Measurements from ENCODE around the gene DYNLL2. TPM values are rescaled to one million over a fixed set of nuclear protein-coding genes. Genes with fewer than 3 reads are reported as not detected.

The DYNLL2 gene
- total RNA-seq, 1 experiment from 2014 or later: 29.1 TPM

GRCh38 chr17:58144801-58145200 lies 61.6 kb downstream of the DYNLL2 start:
- BruUV-seq (replicated peaks): no TSS peak
- no peaks in the 10 kb centered on the region for H3K4me1 ChIP-seq (ENCODE audit: insufficient read depth, low read length, poor library complexity, severe bottlenecking)
- H3K36me3 ChIP-seq (ENCODE audit: insufficient read depth, low read length, poor library complexity, severe bottlenecking): no peaks in the 10 kb centered on the region
- intact Hi-C loops (cut with micrococcal nuclease; ENCODE audit: unreplicated experiment): no loop called here
- H3K27me3 ChIP-seq (replicated peaks; ENCODE audit: insufficient read depth, low read depth, low read length, poor library complexity): peaks cover 70% of the 10 kb centered on the region
- ChIA-PET CTCF (no interaction called here), POLR2A (ENCODE audit: low non-redundant PET) (no interaction called here)
- TF ChIP-seq EZH2 (IDR thresholded peaks at IDR 0.05; ENCODE audit: borderline replicate concordance, low read depth, low read length, poor library complexity, severe bottlenecking): no peak
- TF ChIP-seq CTCF (conservative IDR thresholded peaks at IDR 0.05; ENCODE audit: low read depth, low read length): no peak
- no peak for DNase-seq (ENCODE audit: low spot score)
- H3K4me3 ChIP-seq (ENCODE audit: low read depth, low read length, poor library complexity, severe bottlenecking): no peak overlapping the region
- H3K27ac ChIP-seq (ENCODE audit: low read depth, low read length, poor library complexity, severe bottlenecking): no peak overlapping the region
- peaks cover 30% of the 10 kb centered on the region for H3K9me3 ChIP-seq (ENCODE audit: low read depth, low read length, poor library complexity, severe bottlenecking)

Other genes with a start within 250 kb of the DYNLL2 start
- 94.2 and 100 TPM in 2 replicates for gene MRPS23, start 233.4 kb upstream of the DYNLL2 start, total RNA-seq (2021)
- gene CUEDC1, start 128.0 kb upstream of the DYNLL2 start, total RNA-seq (2021): 53.5 and 55.6 TPM in 2 replicates
- 75.7 and 77.7 TPM in 2 replicates for gene VEZF1, start 95.2 kb upstream of the DYNLL2 start, total RNA-seq (2021)
- 491 and 512 TPM in 2 replicates for gene SRSF1, start 76.2 kb upstream of the DYNLL2 start, total RNA-seq (2021)
- gene OR4D1, start 65.0 kb downstream of the DYNLL2 start, total RNA-seq (2021): not detected in 2 replicates
- not detected in 2 replicates for gene OR4D2, start 83.6 kb downstream of the DYNLL2 start, total RNA-seq (2021)
- gene EPX, start 109.3 kb downstream of the DYNLL2 start, total RNA-seq (2021): not detected in 2 replicates
- gene MKS1, start 135.8 kb downstream of the DYNLL2 start, total RNA-seq (2021): 28.1 and 38.7 TPM in 2 replicates
- 0.34 TPM in 1 of 2 replicates, not detected in the other for gene LPO, start 155.2 kb downstream of the DYNLL2 start, total RNA-seq (2021)
- not detected in 2 replicates for gene MPO, start 197.5 kb downstream of the DYNLL2 start, total RNA-seq (2021)
- gene TSPOAP1, start 245.4 kb downstream of the DYNLL2 start, total RNA-seq (2021): 0.21 and 0.24 TPM in 2 replicates